ENCODE data around the gene EPHX1. TPM values are rescaled to one million over a fixed set of nuclear protein-coding genes. Genes with fewer than 3 reads are reported as not detected.
"Not testable (repeated sequence)": the region's sequence is repeated elsewhere in the genome, so short reads cannot be mapped to it uniquely, and the experiment has no call there.

EPHX1 gene
- total RNA-seq, 1 donor from 2014 or later, result 76.8 TPM

- intact Hi-C loops (cut with micrococcal nuclease), result no loop called here
- DNase-seq (no peak), ATAC-seq (no peak)
These were observed 2.7 kb downstream of the EPHX1 start for GRCh38 chr1:225812488-225813213.

GRCh38 chr1:225813214-225813964, 3.5 kb downstream of the EPHX1 start:
- peak; percentile 80 for DNase-seq
- intact Hi-C loops (cut with micrococcal nuclease), result no loop called here
- ATAC-seq, result peak; percentile 58

- ATAC-seq (no peak), DNase-seq (peak; percentile 71)
- intact Hi-C loops (cut with micrococcal nuclease), result no loop called here
These were observed 4.5 kb downstream of the EPHX1 start for GRCh38 chr1:225814381-225814780.

GRCh38 chr1:225815090-225815489, 5.2 kb downstream of the EPHX1 start:
- DNase-seq; intact Hi-C loops (cut with micrococcal nuclease); ATAC-seq: not testable (repeated sequence)

GRCh38 chr1:225815526-225816178, 5.7 kb downstream of the EPHX1 start:
- intact Hi-C loops (cut with micrococcal nuclease), result no loop called here
- no peak for ATAC-seq
- no peak for DNase-seq

- ATAC-seq (peak; percentile 72), DNase-seq (peak; percentile 89)
- intact Hi-C loops (cut with micrococcal nuclease), result no loop called here
These were observed 7.0 kb downstream of the EPHX1 start for GRCh38 chr1:225816643-225817538.

- DNase-seq (peak; percentile 69), ATAC-seq (peak; percentile 57)
- intact Hi-C loops (cut with micrococcal nuclease), result no loop called here
These were observed 7.7 kb downstream of the EPHX1 start for GRCh38 chr1:225817611-225818061.

- ATAC-seq, result no peak
- no peak for DNase-seq
- intact Hi-C loops (cut with micrococcal nuclease), result no loop called here
These were observed 8.3 kb downstream of the EPHX1 start for GRCh38 chr1:225818229-225818628.

GRCh38 chr1:225819346-225820192, 9.6 kb downstream of the EPHX1 start:
- intact Hi-C loops (cut with micrococcal nuclease), result no loop called here
- DNase-seq (no peak), ATAC-seq (peak; percentile 4)

- no peak for DNase-seq
- intact Hi-C loops (cut with micrococcal nuclease), result no loop called here
- no peak for ATAC-seq
These were observed 10.7 kb downstream of the EPHX1 start for GRCh38 chr1:225820522-225821120.

- DNase-seq (no peak), ATAC-seq (no peak)
- intact Hi-C loops (cut with micrococcal nuclease), result no loop called here
These were observed 12.9 kb downstream of the EPHX1 start for GRCh38 chr1:225822655-225823403.

- DNase-seq (no peak), ATAC-seq (no peak)
- intact Hi-C loops (cut with micrococcal nuclease), result no loop called here
These were observed 13.9 kb downstream of the EPHX1 start for GRCh38 chr1:225823811-225824261.

GRCh38 chr1:225824533-225824941, 14.6 kb downstream of the EPHX1 start:
- ATAC-seq, result no peak
- DNase-seq, result no peak
- intact Hi-C loops (cut with micrococcal nuclease), result no loop called here

- intact Hi-C loops (cut with micrococcal nuclease), result no loop called here
- ATAC-seq, result peak; percentile 41
- no peak for DNase-seq
These were observed 15.2 kb downstream of the EPHX1 start for GRCh38 chr1:225825078-225825477.

GRCh38 chr1:225825607-225826007, 15.7 kb downstream of the EPHX1 start:
- intact Hi-C loops (cut with micrococcal nuclease), result no loop called here
- ATAC-seq, result peak; percentile 37
- DNase-seq, result no peak

- DNase-seq (no peak), ATAC-seq (no peak)
- intact Hi-C loops (cut with micrococcal nuclease), result no loop called here
These were observed 17.2 kb downstream of the EPHX1 start for GRCh38 chr1:225827076-225827475.

GRCh38 chr1:225828706-225829345, 18.9 kb downstream of the EPHX1 start:
- DNase-seq, result no peak
- intact Hi-C loops (cut with micrococcal nuclease), result no loop called here

More at GRCh38 chr1:225828706-225829345, 18.9 kb downstream of the EPHX1 start:
- ATAC-seq, result no peak

All from left ventricle myocardium superior (tissue), 1 donor.